ENCODE data around the gene GET4.
A peak's percentile ranks its signal among the peaks of the same experiment; 100 is the strongest.

The GET4 gene

GRCh38 chr7:918441-919113 lies 42.2 kb downstream of the GET4 start:
- ChIA-PET POLR2A (no interaction called here), CTCF (interaction anchor here (0.7 kb wide), 1 partner anchor 45 kb away, joined by 3 read pairs; no protein-coding TSS in a partner anchor)
- no peaks in the 10 kb centered on the region for H3K9me3 ChIP-seq (ENCODE audit: control insufficient read depth, insufficient read depth, low read depth, low read length)
- TF ChIP-seq ZNF843 (tag by site-specific recombination; IDR thresholded peaks at IDR 0.05), result no peak
- TF ChIP-seq, protein P1, sequence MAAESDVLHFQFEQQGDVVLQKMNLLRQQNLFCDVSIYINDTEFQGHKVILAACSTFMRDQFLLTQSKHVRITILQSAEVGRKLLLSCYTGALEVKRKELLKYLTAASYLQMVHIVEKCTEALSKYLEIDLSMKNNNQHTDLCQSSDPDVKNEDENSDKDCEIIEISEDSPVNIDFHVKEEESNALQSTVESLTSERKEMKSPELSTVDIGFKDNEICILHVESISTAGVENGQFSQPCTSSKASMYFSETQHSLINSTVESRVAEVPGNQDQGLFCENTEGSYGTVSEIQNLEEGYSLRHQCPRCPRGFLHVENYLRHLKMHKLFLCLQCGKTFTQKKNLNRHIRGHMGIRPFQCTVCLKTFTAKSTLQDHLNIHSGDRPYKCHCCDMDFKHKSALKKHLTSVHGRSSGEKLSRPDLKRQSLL (tag by site-specific recombination; IDR thresholded peaks at IDR 0.05), result no peak
- TF ChIP-seq YY1 (tag by site-specific recombination; IDR thresholded peaks at IDR 0.05), result no peak
- no peak for TF ChIP-seq ZNF549 (tag by site-specific recombination; IDR thresholded peaks at IDR 0.05)
- no peak for TF ChIP-seq ZNF660 (tag by site-specific recombination; IDR thresholded peaks at IDR 0.05)
- no peak for TF ChIP-seq ZNF248 (tag by site-specific recombination; IDR thresholded peaks at IDR 0.05)
- no peak for TF ChIP-seq ZBTB7A (tag by site-specific recombination; IDR thresholded peaks at IDR 0.05; ENCODE audit: low read depth)
- TF ChIP-seq, protein P2, sequence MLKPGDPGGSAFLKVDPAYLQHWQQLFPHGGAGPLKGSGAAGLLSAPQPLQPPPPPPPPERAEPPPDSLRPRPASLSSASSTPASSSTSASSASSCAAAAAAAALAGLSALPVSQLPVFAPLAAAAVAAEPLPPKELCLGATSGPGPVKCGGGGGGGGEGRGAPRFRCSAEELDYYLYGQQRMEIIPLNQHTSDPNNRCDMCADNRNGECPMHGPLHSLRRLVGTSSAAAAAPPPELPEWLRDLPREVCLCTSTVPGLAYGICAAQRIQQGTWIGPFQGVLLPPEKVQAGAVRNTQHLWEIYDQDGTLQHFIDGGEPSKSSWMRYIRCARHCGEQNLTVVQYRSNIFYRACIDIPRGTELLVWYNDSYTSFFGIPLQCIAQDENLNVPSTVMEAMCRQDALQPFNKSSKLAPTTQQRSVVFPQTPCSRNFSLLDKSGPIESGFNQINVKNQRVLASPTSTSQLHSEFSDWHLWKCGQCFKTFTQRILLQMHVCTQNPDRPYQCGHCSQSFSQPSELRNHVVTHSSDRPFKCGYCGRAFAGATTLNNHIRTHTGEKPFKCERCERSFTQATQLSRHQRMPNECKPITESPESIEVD (tag by site-specific recombination; IDR thresholded peaks at IDR 0.05), result no peak
- TF ChIP-seq ZNF501 (tag by site-specific recombination; IDR thresholded peaks at IDR 0.05), result no peak
- TF ChIP-seq, protein P3, sequence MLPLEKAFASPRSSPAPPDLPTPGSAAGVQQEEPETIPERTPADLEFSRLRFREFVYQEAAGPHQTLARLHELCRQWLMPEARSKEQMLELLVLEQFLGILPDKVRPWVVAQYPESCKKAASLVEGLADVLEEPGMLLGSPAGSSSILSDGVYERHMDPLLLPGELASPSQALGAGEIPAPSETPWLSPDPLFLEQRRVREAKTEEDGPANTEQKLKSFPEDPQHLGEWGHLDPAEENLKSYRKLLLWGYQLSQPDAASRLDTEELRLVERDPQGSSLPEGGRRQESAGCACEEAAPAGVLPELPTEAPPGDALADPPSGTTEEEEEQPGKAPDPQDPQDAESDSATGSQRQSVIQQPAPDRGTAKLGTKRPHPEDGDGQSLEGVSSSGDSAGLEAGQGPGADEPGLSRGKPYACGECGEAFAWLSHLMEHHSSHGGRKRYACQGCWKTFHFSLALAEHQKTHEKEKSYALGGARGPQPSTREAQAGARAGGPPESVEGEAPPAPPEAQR (tag by site-specific recombination; IDR thresholded peaks at IDR 0.05), result no peak
- TF ChIP-seq ZNF48 (tag by site-specific recombination; IDR thresholded peaks at IDR 0.05), result no peak
- TF ChIP-seq ZNF311 (tag by site-specific recombination; IDR thresholded peaks at IDR 0.05; ENCODE audit: borderline replicate concordance), result no peak
- H3K4me1 ChIP-seq (ENCODE audit: control insufficient read depth, insufficient read depth, low read length), result no peaks in the 10 kb centered on the region
- H3K4me3 ChIP-seq (ENCODE audit: low read depth, low read length), result no peak overlapping the region
- H3K27ac ChIP-seq (ENCODE audit: extremely low read depth, low read depth, low read length), result no peak overlapping the region
- H3K36me3 ChIP-seq (ENCODE audit: control insufficient read depth in 2 of 2, insufficient read depth in 1 of 2, low read length in 2 of 2), result no peaks in the 10 kb centered on the region

- CTCF ChIA-PET, result no interaction called here
Measured at GRCh38 chr7:919114-919442, 42.7 kb downstream of the GET4 start.

More at GRCh38 chr7:919114-919442, 42.7 kb downstream of the GET4 start:
- Histone ChIP-seq H3K27ac (ENCODE audit: extremely low read depth, low read depth, low read length) (no peak overlapping the region), H3K4me3 (ENCODE audit: low read depth, low read length) (no peak overlapping the region), H3K9me3 (ENCODE audit: control insufficient read depth, insufficient read depth, low read depth, low read length) (no peaks in the 10 kb centered on the region), H3K4me1 (ENCODE audit: control insufficient read depth, insufficient read depth, low read length) (no peaks in the 10 kb centered on the region), H3K36me3 (ENCODE audit: control insufficient read depth in 2 of 2, insufficient read depth in 1 of 2, low read length in 2 of 2) (no peaks in the 10 kb centered on the region)
- TF ChIP-seq GLIS2 (tag by site-specific recombination; IDR thresholded peaks at IDR 0.05) (0 out of 2 replicates have a peak, but pooled peaks have one; percentile 13), KLF1 (tag by site-specific recombination; IDR thresholded peaks at IDR 0.05) (no peak), ZNF148 (tag by site-specific recombination; IDR thresholded peaks at IDR 0.05; ENCODE audit: borderline replicate concordance) (no peak), ZNF18 (tag by site-specific recombination; IDR thresholded peaks at IDR 0.05) (no peak), ZNF626 (tag by site-specific recombination; IDR thresholded peaks at IDR 0.05) (no peak), ZNF341 (tag by site-specific recombination; IDR thresholded peaks at IDR 0.05; ENCODE audit: low read depth) (no peak)
- TF ChIP-seq, protein P4, sequence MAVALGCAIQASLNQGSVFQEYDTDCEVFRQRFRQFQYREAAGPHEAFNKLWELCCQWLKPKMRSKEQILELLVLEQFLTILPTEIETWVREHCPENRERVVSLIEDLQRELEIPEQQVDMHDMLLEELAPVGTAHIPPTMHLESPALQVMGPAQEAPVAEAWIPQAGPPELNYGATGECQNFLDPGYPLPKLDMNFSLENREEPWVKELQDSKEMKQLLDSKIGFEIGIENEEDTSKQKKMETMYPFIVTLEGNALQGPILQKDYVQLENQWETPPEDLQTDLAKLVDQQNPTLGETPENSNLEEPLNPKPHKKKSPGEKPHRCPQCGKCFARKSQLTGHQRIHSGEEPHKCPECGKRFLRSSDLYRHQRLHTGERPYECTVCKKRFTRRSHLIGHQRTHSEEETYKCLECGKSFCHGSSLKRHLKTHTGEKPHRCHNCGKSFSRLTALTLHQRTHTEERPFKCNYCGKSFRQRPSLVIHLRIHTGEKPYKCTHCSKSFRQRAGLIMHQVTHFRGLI (tag by site-specific recombination; IDR thresholded peaks at IDR 0.05), result no peak
- TF ChIP-seq, protein P5, sequence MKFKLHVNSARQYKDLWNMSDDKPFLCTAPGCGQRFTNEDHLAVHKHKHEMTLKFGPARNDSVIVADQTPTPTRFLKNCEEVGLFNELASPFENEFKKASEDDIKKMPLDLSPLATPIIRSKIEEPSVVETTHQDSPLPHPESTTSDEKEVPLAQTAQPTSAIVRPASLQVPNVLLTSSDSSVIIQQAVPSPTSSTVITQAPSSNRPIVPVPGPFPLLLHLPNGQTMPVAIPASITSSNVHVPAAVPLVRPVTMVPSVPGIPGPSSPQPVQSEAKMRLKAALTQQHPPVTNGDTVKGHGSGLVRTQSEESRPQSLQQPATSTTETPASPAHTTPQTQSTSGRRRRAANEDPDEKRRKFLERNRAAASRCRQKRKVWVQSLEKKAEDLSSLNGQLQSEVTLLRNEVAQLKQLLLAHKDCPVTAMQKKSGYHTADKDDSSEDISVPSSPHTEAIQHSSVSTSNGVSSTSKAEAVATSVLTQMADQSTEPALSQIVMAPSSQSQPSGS (tag by site-specific recombination; IDR thresholded peaks at IDR 0.05; ENCODE audit: low read depth), result no peak
- POLR2A ChIA-PET, result no interaction called here
